OCI-LY7 (cell line): ENCODE data around the gene ZNF45.

Experiments used
- CTCF ChIP-seq: fragments of 200-600 bp; sonication (generic); conservative IDR thresholded peaks from 2 replicates; pipeline ENCODE4 v1.5.1; 2014; ENCODE audit warnings: mild to moderate bottlenecking, antibody characterized with exemption, low read length, moderate library complexity, mixed read lengths
- EZH2phosphoT487 ChIP-seq: fragments of 200-600 bp; sonication (generic); IDR thresholded peaks from 2 replicates; pipeline ENCODE4 v1.6.1; 2018; ENCODE audit warnings: low read depth, borderline replicate concordance, mild to moderate bottlenecking, mixed run types, antibody characterized with exemption, low read length, moderate library complexity, mixed read lengths

DNA sequence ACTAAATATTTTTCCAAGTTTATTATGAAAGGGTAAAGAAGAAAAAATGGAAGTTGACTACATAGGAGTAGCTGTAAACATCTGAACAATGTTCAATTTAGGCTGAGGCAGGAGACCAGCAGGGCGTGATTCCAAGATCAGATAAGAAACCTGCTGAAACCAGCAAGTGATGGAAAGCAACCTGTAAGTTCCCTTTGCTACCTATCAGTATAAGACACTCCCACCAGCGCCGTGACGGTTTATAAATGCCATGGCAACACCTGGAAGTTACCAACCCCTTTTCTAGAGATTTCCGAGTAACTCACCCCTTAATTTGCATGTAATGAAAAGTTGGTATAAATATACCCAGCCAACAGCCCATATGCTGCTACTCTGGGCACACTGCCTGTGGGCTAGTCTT is 1.1 kb upstream of the ZNF45 start:
- TF ChIP-seq CTCF, result no peak
- no peak for TF ChIP-seq EZH2phosphoT487
